IMR-90 (cell line): ENCODE data around the gene GABRR3. TPM values are rescaled to one million over a fixed set of nuclear protein-coding genes. Genes with fewer than 3 reads are reported as not detected.

ENCODE experiments used
- ATAC-seq: fragments of 200-7000 bp; cut with Tn5 transposase; 2 replicates; pipeline ENCODE4 v1.9.1; 2020; ENCODE audit warnings: low read depth, mild to moderate bottlenecking, moderate library complexity
- BruUV-seq: library from RNA; stranded (reverse); fragments of 400-500 nt; replicated peaks from 2 replicates; lab custom pipeline; 2021; lab: Mats Ljungman, UMichigan
- CTCF ChIA-PET: fragments of 300-600 bp; formaldehyde crosslinking; extraction: SDS; loops from one replicate; lab custom pipeline; 2021; ENCODE audit warnings: antibody characterized with exemption; lab: Yijun Ruan, JAX
- POLR2A ChIA-PET: fragments of 300-600 bp; sonication (Branson Sonifier 250); formaldehyde crosslinking; loops from one replicate; lab custom pipeline; 2022; ENCODE audit warnings: antibody characterized with exemption; ENCODE audit not compliant: unreplicated experiment; lab: Charles Lee
- DNase-seq: peaks from one replicate; pipeline ENCODE4 v3.0.0; 2013
- H2AFZ ChIP-seq: replicated peaks from 2 replicates; pipeline ENCODE3; 2013; ENCODE audit warnings: low read length, mild to moderate bottlenecking; ENCODE audit not compliant: poor library complexity
- H2AK5ac ChIP-seq: 2 replicates; pipeline ENCODE4 v1.6.1; 2013; ENCODE audit warnings: low read depth, low read length, inconsistent platforms
- H2AK9ac ChIP-seq: replicated peaks from 2 replicates; pipeline ENCODE3; 2013; ENCODE audit warnings: mild to moderate bottlenecking, low read depth, low read length, moderate library complexity; ENCODE audit not compliant: poor library complexity
- H2BK120ac ChIP-seq: 2 replicates; pipeline ENCODE4 v1.6.1; 2013; ENCODE audit warnings: low read depth, low read length, inconsistent platforms
- H2BK15ac ChIP-seq: 3 replicates; pipeline ENCODE4 v1.6.1; 2013; ENCODE audit warnings: low read depth, low read length, inconsistent platforms
- H2BK20ac ChIP-seq: 2 replicates; pipeline ENCODE4 v1.6.1; 2013; ENCODE audit warnings: low read depth, mild to moderate bottlenecking, inconsistent platforms, low read length, moderate library complexity
- H2BK5ac ChIP-seq: 2 replicates; pipeline ENCODE4 v1.6.1; 2013; ENCODE audit warnings: mild to moderate bottlenecking, low read depth, low read length, inconsistent platforms; ENCODE audit not compliant: poor library complexity, severe bottlenecking
- H3K14ac ChIP-seq: replicated peaks from 2 replicates; pipeline ENCODE4 v1.6.1; 2013; ENCODE audit warnings: low read depth, low read length, inconsistent platforms
- H3K18ac ChIP-seq: 2 replicates; pipeline ENCODE4 v1.6.1; 2013; ENCODE audit warnings: low read depth, low read length, control low read depth
- H3K23ac ChIP-seq: 2 replicates; pipeline ENCODE4 v1.6.1; 2013; ENCODE audit warnings: low read depth, low read length, inconsistent platforms
- H3K27ac ChIP-seq: 2 replicates; pipeline ENCODE4 v1.5.1; 2013; ENCODE audit warnings: mild to moderate bottlenecking, control low read depth, low read length; ENCODE audit not compliant: insufficient read depth
- H3K27me3 ChIP-seq: 2 replicates; pipeline ENCODE4 v1.6.1; 2013; ENCODE audit warnings: low read length; ENCODE audit not compliant: control insufficient read depth, insufficient read depth
- H3K36me3 ChIP-seq: 2 replicates; pipeline ENCODE4 v1.6.1; 2013; ENCODE audit warnings: low read length, mixed read lengths; ENCODE audit not compliant: control insufficient read depth, insufficient read depth
- H3K4ac ChIP-seq: 2 replicates; pipeline ENCODE4 v1.6.1; 2013; ENCODE audit warnings: low read depth, low read length, inconsistent platforms
- H3K4me1 ChIP-seq: 2 replicates; pipeline ENCODE4 v1.6.1; 2013; ENCODE audit warnings: low read length, mixed read lengths; ENCODE audit not compliant: control insufficient read depth, insufficient read depth
- H3K4me2 ChIP-seq: 2 replicates; pipeline ENCODE4 v1.6.1; 2013; ENCODE audit warnings: low read depth, mild to moderate bottlenecking, control low read depth, low read length, moderate library complexity
- H3K4me3 ChIP-seq: 2 replicates; pipeline ENCODE4 v1.5.1; 2013; ENCODE audit warnings: low read depth, mild to moderate bottlenecking, control low read depth, low read length, moderate library complexity; ENCODE audit not compliant: insufficient read depth
- H3K56ac ChIP-seq: 2 replicates; pipeline ENCODE4 v1.6.1; 2013; ENCODE audit warnings: low read length, inconsistent platforms; ENCODE audit not compliant: insufficient read depth; ENCODE audit errors: extremely low read depth
- H3K79me1 ChIP-seq, 2 experiments: 2 replicates each; pipeline ENCODE4 v1.6.1; 2013; ENCODE audit warnings: low read length in 2 of 2, inconsistent platforms in 1 of 2, low read depth in 1 of 2
- H3K9ac ChIP-seq: 2 replicates; pipeline ENCODE4 v1.6.1; 2013; ENCODE audit warnings: low read depth, low read length, control low read depth
- H3K9me1 ChIP-seq: 2 replicates; pipeline ENCODE4 v1.6.1; 2013; ENCODE audit warnings: low read length, inconsistent platforms; ENCODE audit not compliant: insufficient read depth
- H3K9me3 ChIP-seq: 2 replicates; pipeline ENCODE4 v1.6.1; 2013; ENCODE audit warnings: low read length; ENCODE audit not compliant: control insufficient read depth, insufficient read depth
- H4K20me1 ChIP-seq: 2 replicates; pipeline ENCODE4 v1.6.1; 2013; ENCODE audit warnings: low read length, inconsistent platforms; ENCODE audit not compliant: insufficient read depth
- H4K5ac ChIP-seq: 2 replicates; pipeline ENCODE4 v1.6.1; 2013; ENCODE audit warnings: mild to moderate bottlenecking, low read depth, low read length, control low read depth
- H4K8ac ChIP-seq, 2 experiments: 2 replicates each; pipeline ENCODE4 v1.6.1; 2013; ENCODE audit warnings: low read depth in 2 of 2, low read length in 2 of 2, control low read depth in 1 of 2, inconsistent platforms in 1 of 2
- H4K91ac ChIP-seq: 2 replicates; pipeline ENCODE4 v1.6.1; 2013; ENCODE audit warnings: low read depth, low read length, inconsistent platforms; ENCODE audit not compliant: insufficient read depth
- BHLHE40 ChIP-seq: fragments of 150-350 bp; IDR thresholded peaks from 2 replicates; pipeline ENCODE4 v1.6.1; 2016; ENCODE audit warnings: mild to moderate bottlenecking, low read depth, low read length
- CEBPB ChIP-seq: IDR thresholded peaks from 2 replicates; pipeline ENCODE4 v1.6.1; 2012; ENCODE audit warnings: low read depth, low read length, improper control_type of control experiment
- CTCF ChIP-seq: conservative IDR thresholded peaks from 2 replicates; pipeline ENCODE4 v1.5.1; 2012; ENCODE audit warnings: mild to moderate bottlenecking, low read depth, low read length, improper control_type of control experiment
- FOS ChIP-seq: fragments of 150-350 bp; IDR thresholded peaks from 2 replicates; pipeline ENCODE4 v1.6.1; 2016; ENCODE audit warnings: low read depth, low read length
- MXI1 ChIP-seq: IDR thresholded peaks from 2 replicates; pipeline ENCODE4 v1.6.1; 2012; ENCODE audit warnings: low read depth, mild to moderate bottlenecking, low read length, moderate library complexity, borderline replicate concordance
- POLR2A ChIP-seq: IDR thresholded peaks from 2 replicates; pipeline ENCODE4 v1.6.1; 2012; ENCODE audit warnings: mild to moderate bottlenecking, low read depth, low read length
- RAD21 ChIP-seq: IDR thresholded peaks from 2 replicates; pipeline ENCODE4 v1.6.1; 2012; ENCODE audit warnings: low read length, improper control_type of control experiment
- RCOR1 ChIP-seq: IDR thresholded peaks from 2 replicates; pipeline ENCODE4 v1.6.1; 2012; ENCODE audit warnings: mild to moderate bottlenecking, low read length, improper control_type of control experiment; ENCODE audit not compliant: insufficient replicate concordance
- RFX5 ChIP-seq: IDR thresholded peaks from 2 replicates; pipeline ENCODE4 v1.8.0; 2012; ENCODE audit warnings: low read depth, mild to moderate bottlenecking, low read length, moderate library complexity
- SMC3 ChIP-seq: fragments of 150-350 bp; IDR thresholded peaks from 2 replicates; pipeline ENCODE4 v1.6.1; 2016; ENCODE audit warnings: low read depth, mild to moderate bottlenecking, antibody characterized with exemption, low read length, moderate library complexity
- USF2 ChIP-seq: fragments of 150-350 bp; IDR thresholded peaks from 2 replicates; pipeline ENCODE4 v1.6.1; 2017; ENCODE audit warnings: mild to moderate bottlenecking, antibody characterized with exemption, low read length, low read depth
- WGBS, 2 experiments: methylation state at CpG; one replicate each; pipeline versions ENCODE4 v1.1.5 to v1.1.7; 2013; ENCODE audit warnings: missing lambda C conversion rate in 2 of 2; ENCODE audit not compliant: insufficient read length in 1 of 2; ENCODE audit errors: extremely low coverage in 2 of 2; 5-methylcytosine and 5-hydroxymethylcytosine counted together
- dilution Hi-C: fragments of 300-500 bp; cut with HindIII; formaldehyde crosslinking; loops from one replicate; pipeline ENCODE4 v1.14.3; 2018; ENCODE audit warnings: low sequenced_read_pairs; ENCODE audit not compliant: unreplicated experiment
- in situ Hi-C: fragments of 300-500 bp; cut with MboI; formaldehyde crosslinking; loops from 3 replicates; pipeline ENCODE4 v1.14.3; 2019; ENCODE audit warnings: low sequenced_read_pairs, inconsistent platforms, mixed read lengths
- intact Hi-C: fragments of 100-400 bp; cut with micrococcal nuclease; formaldehyde crosslinking; loops from 2 replicates; pipeline ENCODE4 v1.10.0; 2022
- polyA plus RNA-seq, 3 experiments: library from polyadenylated mRNA; depleted of rRNA; stranded (reverse); fragments of >200 nt; gene quantifications; 2 replicates each; pipeline ENCODE4 v1.2.3, GENCODE V29; 2012; ENCODE audit warnings: low replicate concordance in 1 of 3
- total RNA-seq: library from RNA; depleted of rRNA; stranded (reverse); fragments of >200 nt; gene quantifications from 2 replicates; pipeline ENCODE4 v1.2.3, GENCODE V29; 2012
- TF ChIP-seq, protein P1 (sequence below): fragments of 150-350 bp; IDR thresholded peaks from 2 replicates; pipeline ENCODE4 v1.6.1; 2016; ENCODE audit warnings: low read depth, mild to moderate bottlenecking, low read length, moderate library complexity, borderline replicate concordance

GABRR3 gene
- total and polyA plus RNA-seq, 2 of the 4 experiments (the other 2 are of a cell fraction) = not detected

DNA sequence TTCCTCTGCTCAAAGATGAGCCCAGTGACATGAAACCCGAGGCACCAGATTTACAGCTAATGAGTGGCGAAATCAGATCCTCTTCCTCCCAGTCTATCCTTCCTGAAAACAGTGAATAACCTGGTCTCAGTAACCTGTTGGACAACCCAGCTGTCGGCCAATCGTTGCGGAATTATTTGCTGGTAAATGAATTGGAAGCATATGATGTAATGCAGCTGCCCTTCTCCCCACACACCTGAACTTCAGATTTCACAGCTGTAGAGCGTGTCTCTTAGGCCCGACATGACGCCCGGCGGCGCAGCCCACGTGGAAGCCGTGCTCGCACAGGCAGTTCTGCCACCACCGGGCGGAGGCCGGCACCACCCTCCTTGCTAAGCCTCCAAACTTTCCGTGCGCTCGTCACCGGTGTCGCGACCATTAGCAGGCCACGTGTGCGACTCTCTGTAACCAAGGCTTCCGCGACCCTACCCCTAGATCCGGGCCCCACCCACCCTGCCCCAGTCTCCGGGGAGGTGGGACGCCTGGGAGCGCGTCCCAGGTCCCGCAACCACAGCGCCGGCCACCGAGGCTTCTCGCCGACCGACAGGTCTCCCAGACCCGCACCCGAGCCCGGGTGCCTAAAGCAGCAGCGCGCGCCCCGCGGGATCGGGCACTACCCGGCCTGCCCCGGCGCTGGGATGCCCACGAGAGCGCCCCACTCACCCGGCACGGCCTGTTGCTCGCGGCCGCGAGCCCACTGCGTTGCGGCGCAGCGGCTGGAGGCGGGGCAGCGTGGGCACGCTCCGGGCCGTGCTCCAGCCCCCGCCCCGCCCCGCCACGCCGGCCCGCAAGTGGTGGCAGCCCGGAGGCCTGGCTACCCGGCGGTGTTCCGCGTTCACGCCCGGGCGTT lies 63.2 kb downstream of the GABRR3 start, which contains the start of gene RIOX2:
TSS of gene RIOX2 (minus strand) at position 753 of the 889 bp plus-strand sequence. CDS start 4,838 bp downstream, outside the sequence.
- peak within 1 kb of the TSS; percentile 81 for H4K5ac ChIP-seq
- dilution Hi-C loops (no loop called here), intact Hi-C loops (loop anchor here (2.0 to 5.0 kb wide), 2 partner anchors 40 to 149 kb away; partner anchors contain the start of gene CRYBG3), in situ Hi-C loops (no loop called here)
- no peaks in the 10 kb centered on the region; the same call in 1 of the 2 replicates for H3K36me3 ChIP-seq
- H3K4me3 ChIP-seq = peak within 1 kb of the TSS; percentile 82
- H3K9me3 ChIP-seq = no peaks in the 10 kb centered on the region
- peak within 1 kb of the TSS; percentile 83 to 86 for H4K8ac ChIP-seq
- H2AFZ ChIP-seq = peak within 1 kb of the TSS; percentile 96
- peak within 1 kb of the TSS; percentile 98 for H3K4me2 ChIP-seq
- H3K18ac ChIP-seq = peak within 1 kb of the TSS; percentile 42
- H2AK9ac ChIP-seq = peak within 1 kb of the TSS; percentile 47
- H3K9ac ChIP-seq = peak within 1 kb of the TSS; percentile 82
- CTCF ChIA-PET = no interaction called here
- H3K9me1 ChIP-seq = no peaks in the 10 kb centered on the region; the same call in 1 of the 2 replicates
- BruUV-seq = no TSS peak
- H4K91ac ChIP-seq = peak within 1 kb of the TSS; percentile 13; the same call in 1 of the 2 replicates
- ATAC-seq (peak; percentile 96), DNase-seq (peak; percentile 62)
- POLR2A ChIA-PET = no interaction called here
- 0 out of 2 replicates have a peak within 1 kb of the TSS, but pooled peaks have one; percentile 16 for H2BK120ac ChIP-seq
- peak within 1 kb of the TSS; percentile 21; the same call in 1 of the 2 replicates for H2AK5ac ChIP-seq
- peak within 1 kb of the TSS; percentile 62 for H3K4ac ChIP-seq
- H3K23ac ChIP-seq = peak within 1 kb of the TSS; percentile 75
- peaks cover 9% of the 10 kb centered on the region for H3K4me1 ChIP-seq
- no peak within 1 kb of the TSS for H2BK15ac ChIP-seq
- H3K56ac ChIP-seq = peak within 1 kb of the TSS; percentile 63; the same call in 1 of the 2 replicates
- peaks cover 15 to 28% of the 10 kb centered on the region in 2 experiments for H3K79me1 ChIP-seq
- WGBS, 2 experiments = 2% methylated on average over 23 of the region's 82 CpGs; no CpG with 5 or more reads in 1 of the 2 experiments
- H3K27ac ChIP-seq = peak within 1 kb of the TSS; percentile 57
- H2BK20ac ChIP-seq = no peak within 1 kb of the TSS
- H4K20me1 ChIP-seq = no peaks in the 10 kb centered on the region
- no peaks in the 10 kb centered on the region for H3K27me3 ChIP-seq
- H3K14ac ChIP-seq = peak within 1 kb of the TSS; percentile 66
- peak within 1 kb of the TSS; percentile 49 for H2BK5ac ChIP-seq
- no peak for TF ChIP-seq RAD21
- TF ChIP-seq CEBPB = 0 out of 2 replicates have a peak, but pooled peaks have one; percentile 3
- TF ChIP-seq POLR2A = no peak; the same call in 1 of the 2 replicates
- TF ChIP-seq SMC3 = no peak
- TF ChIP-seq RCOR1 = no peak
- no peak for TF ChIP-seq RFX5
- TF ChIP-seq USF2 = peak; percentile 34
- TF ChIP-seq, protein P1, sequence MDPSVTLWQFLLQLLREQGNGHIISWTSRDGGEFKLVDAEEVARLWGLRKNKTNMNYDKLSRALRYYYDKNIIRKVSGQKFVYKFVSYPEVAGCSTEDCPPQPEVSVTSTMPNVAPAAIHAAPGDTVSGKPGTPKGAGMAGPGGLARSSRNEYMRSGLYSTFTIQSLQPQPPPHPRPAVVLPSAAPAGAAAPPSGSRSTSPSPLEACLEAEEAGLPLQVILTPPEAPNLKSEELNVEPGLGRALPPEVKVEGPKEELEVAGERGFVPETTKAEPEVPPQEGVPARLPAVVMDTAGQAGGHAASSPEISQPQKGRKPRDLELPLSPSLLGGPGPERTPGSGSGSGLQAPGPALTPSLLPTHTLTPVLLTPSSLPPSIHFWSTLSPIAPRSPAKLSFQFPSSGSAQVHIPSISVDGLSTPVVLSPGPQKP = no peak
- no peak for TF ChIP-seq FOS
- TF ChIP-seq BHLHE40 = peak; percentile 44; the same call in 1 of the 2 replicates
- no peak for TF ChIP-seq CTCF
- peak; percentile 96 for TF ChIP-seq MXI1
